Naive thymus-derived CD4-positive, alpha-beta T cell (primary cell): ENCODE results near the gene SMC2. TPM values are rescaled to one million over a fixed set of nuclear protein-coding genes. Genes with fewer than 3 reads are reported as not detected.

Experiments
- ATAC-seq: fragments of 150-1000 bp; cut with Tn5 transposase; 2 replicates; pipeline ENCODE4 v1.10.0; 2021; ENCODE audit warnings: mild to moderate bottlenecking, moderate library complexity
- CTCF ChIA-PET: fragments of 350-600 bp; sonication (Branson Sonifier 250); formaldehyde crosslinking; loops from one replicate; lab custom pipeline; 2021; ENCODE audit warnings: antibody characterized with exemption; lab: Charles Lee
- POLR2A ChIA-PET: fragments of 350-600 bp; sonication (Branson Sonifier 250); formaldehyde crosslinking; loops from one replicate; lab custom pipeline; 2021; ENCODE audit warnings: antibody characterized with exemption, inconsistent platforms; lab: Charles Lee
- DNase-seq, 9 donors: peaks; one replicate each; pipeline versions ENCODE4 v3.0.0 to v3.0.0-alpha.2; 2020 to 2022; ENCODE audit warnings: mixed read lengths in 1 of 9
- H3K27ac ChIP-seq: one replicate; pipeline ENCODE4 v1.7.0; 2013; ENCODE audit warnings: mild to moderate bottlenecking, low read depth, low read length, moderate library complexity
- H3K27me3 ChIP-seq, 2 donors: one replicate each; pipeline ENCODE4 v1.7.0; 2013; ENCODE audit warnings: low read length in 2 of 2, mild to moderate bottlenecking in 2 of 2, moderate library complexity in 2 of 2; ENCODE audit not compliant: control insufficient read depth in 2 of 2, insufficient read depth in 2 of 2
- H3K36me3 ChIP-seq, 3 experiments: 1 replicate in 2 of 3; 2 replicates in 1 of 3; pipeline ENCODE4 v1.7.0; 2013; ENCODE audit warnings: low read length in 3 of 3, mild to moderate bottlenecking in 3 of 3, moderate library complexity in 1 of 3; ENCODE audit not compliant: insufficient read depth in 3 of 3, control insufficient read depth in 2 of 3
- H3K4me1 ChIP-seq, 2 donors: one replicate each; pipeline ENCODE4 v1.7.0; 2013; ENCODE audit warnings: low read length in 2 of 2, mild to moderate bottlenecking in 2 of 2, moderate library complexity in 1 of 2; ENCODE audit not compliant: control insufficient read depth in 2 of 2, insufficient read depth in 2 of 2
- H3K4me3 ChIP-seq: 2 replicates; pipeline ENCODE4 v1.7.0; 2013; ENCODE audit warnings: mild to moderate bottlenecking, low read length
- H3K9me3 ChIP-seq, 3 experiments: 1 replicate in 2 of 3; 2 replicates in 1 of 3; pipeline ENCODE4 v1.7.0; 2013; ENCODE audit warnings: low read length in 3 of 3; ENCODE audit not compliant: control insufficient read depth in 2 of 3
- H3K27ac Mint-ChIP-seq, 9 donors: one replicate each; pipeline ENCODE4 v1.8.0; 2020 to 2022; ENCODE audit warnings: mixed read lengths in 9 of 9, mild to moderate bottlenecking in 8 of 9, moderate library complexity in 5 of 9, inconsistent platforms in 2 of 9
- H3K27me3 Mint-ChIP-seq, 5 donors: one replicate each; pipeline ENCODE4 v1.8.0; 2021 to 2022; ENCODE audit warnings: mixed read lengths in 5 of 5, mild to moderate bottlenecking in 1 of 5
- H3K36me3 Mint-ChIP-seq, 5 donors: one replicate each; pipeline ENCODE4 v1.8.0; 2020 to 2022; ENCODE audit warnings: mixed read lengths in 5 of 5, mild to moderate bottlenecking in 3 of 5, inconsistent platforms in 1 of 5
- H3K4me1 Mint-ChIP-seq, 7 donors: one replicate each; pipeline ENCODE4 v1.8.0; 2020 to 2022; ENCODE audit warnings: mixed read lengths in 7 of 7, mild to moderate bottlenecking in 3 of 7, inconsistent platforms in 1 of 7
- H3K4me3 Mint-ChIP-seq, 10 donors: one replicate each; pipeline ENCODE4 v1.8.0; 2020 to 2022; ENCODE audit warnings: mild to moderate bottlenecking in 10 of 10, mixed read lengths in 10 of 10, moderate library complexity in 6 of 10, inconsistent platforms in 2 of 10
- H3K9me3 Mint-ChIP-seq, 11 donors: one replicate each; pipeline ENCODE4 v1.8.0; 2020 to 2022; ENCODE audit warnings: mixed read lengths in 11 of 11, mild to moderate bottlenecking in 4 of 11, inconsistent platforms in 1 of 11, moderate library complexity in 1 of 11
- intact Hi-C, 2 donors: fragments of 100-400 bp; cut with micrococcal nuclease; formaldehyde crosslinking; loops; one replicate each; pipeline ENCODE4 v1.15.1; 2023
- polyA plus RNA-seq, 2 donors: library from polyadenylated mRNA; unstranded; fragments of 300-500 nt; fragmentation: Illumina TruSeq; gene quantifications; one replicate each; pipeline ENCODE4 v1.2.3, GENCODE V29; 2021
- total RNA-seq, 6 experiments: library from RNA in 5 of 6; stranded (reverse) in 5 of 6; gene quantifications; 1 replicate in 5 of 6; 2 replicates in 1 of 6; pipeline ENCODE4 v1.2.3 and lab custom pipeline; 2021 to 2026

The SMC2 gene
- total and polyA plus RNA-seq, 7 experiments from 2014 or later, result 4.4 to 53.6 (median 11.3) TPM

DNA sequence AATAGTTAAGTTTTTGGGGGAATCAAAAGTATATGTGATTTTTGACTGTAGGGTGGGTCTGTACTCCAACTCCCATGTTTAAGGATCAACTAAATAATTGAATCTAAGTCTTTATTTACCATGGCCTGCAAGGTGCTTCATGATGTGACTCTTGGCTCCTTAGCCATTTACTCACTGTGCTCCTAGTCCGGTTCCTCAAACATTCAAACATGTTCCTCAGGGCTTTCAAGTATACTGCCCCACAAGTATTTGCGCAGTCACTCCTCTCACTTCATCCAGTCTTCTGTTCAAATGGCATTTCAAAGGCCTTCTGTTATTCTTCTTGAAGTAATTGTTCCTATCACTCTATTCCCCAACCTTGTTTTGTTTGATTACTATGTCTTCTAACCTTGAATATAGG lies 16.4 kb downstream of the SMC2 start:
- Mint-ChIP-seq H3K4me3 (no peak overlapping the region), H3K27me3 (no peaks in the 10 kb centered on the region), H3K27ac (no peak overlapping the region), H3K9me3 (no peaks in the 10 kb centered on the region), H3K36me3 (peaks cover 16 to 43% (median 22%) of the 10 kb centered on the region in 5 donors), H3K4me1 (peaks cover 0 to 3% (median 0%) of the 10 kb centered on the region in 7 donors)
- CTCF ChIA-PET, result no interaction called here
- H3K9me3 ChIP-seq, result no peaks in the 10 kb centered on the region
- ATAC-seq, result no peak
- peaks cover 0 to 22% (median 8%) of the 10 kb centered on the region in 3 experiments for H3K36me3 ChIP-seq
- no peak for DNase-seq
- H3K27ac ChIP-seq, result no peak overlapping the region
- intact Hi-C loops, result loop anchor here in 1 of 2 donors (2.0 kb wide), 1 partner anchor 14 kb away; no protein-coding TSS in a partner anchor
- POLR2A ChIA-PET, result no interaction called here
- no peak overlapping the region for H3K4me3 ChIP-seq
- no peaks in the 10 kb centered on the region for H3K4me1 ChIP-seq
- H3K27me3 ChIP-seq, result no peaks in the 10 kb centered on the region

DNA sequence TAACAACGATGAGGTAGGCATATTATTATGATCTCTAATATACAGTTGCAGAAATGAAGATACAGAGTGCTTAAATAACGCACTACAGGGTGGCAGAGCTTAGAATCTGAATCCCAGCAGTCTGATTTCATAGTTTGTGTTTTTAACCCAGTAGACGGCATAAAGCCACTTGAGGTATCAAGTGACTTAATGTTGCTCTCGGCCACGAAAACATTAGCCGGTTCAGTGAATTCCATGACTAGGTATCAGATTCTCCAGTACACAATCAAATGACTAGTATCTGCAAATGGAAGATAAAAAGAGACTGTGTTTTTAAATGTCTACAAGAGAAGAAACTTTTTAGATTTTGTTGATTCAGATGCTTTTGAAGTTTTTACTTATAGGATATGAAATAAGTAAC lies 24.8 kb downstream of the SMC2 start:
- Mint-ChIP-seq H3K36me3 (peaks cover 8 to 54% (median 44%) of the 10 kb centered on the region in 5 donors), H3K4me3 (no peak overlapping the region), H3K4me1 (no peaks in the 10 kb centered on the region), H3K27me3 (no peaks in the 10 kb centered on the region), H3K27ac (no peak overlapping the region), H3K9me3 (no peaks in the 10 kb centered on the region)
- ChIA-PET CTCF (no interaction called here), POLR2A (no interaction called here)
- H3K4me1 ChIP-seq, result no peaks in the 10 kb centered on the region
- no peak overlapping the region for H3K4me3 ChIP-seq
- H3K9me3 ChIP-seq, result no peaks in the 10 kb centered on the region
- no peak for ATAC-seq
- no peak for DNase-seq
- intact Hi-C loops, result no loop called here
- no peaks in the 10 kb centered on the region for H3K27me3 ChIP-seq
- peaks cover 0 to 24% (median 0%) of the 10 kb centered on the region in 3 experiments for H3K36me3 ChIP-seq
- H3K27ac ChIP-seq, result no peak overlapping the region

DNA sequence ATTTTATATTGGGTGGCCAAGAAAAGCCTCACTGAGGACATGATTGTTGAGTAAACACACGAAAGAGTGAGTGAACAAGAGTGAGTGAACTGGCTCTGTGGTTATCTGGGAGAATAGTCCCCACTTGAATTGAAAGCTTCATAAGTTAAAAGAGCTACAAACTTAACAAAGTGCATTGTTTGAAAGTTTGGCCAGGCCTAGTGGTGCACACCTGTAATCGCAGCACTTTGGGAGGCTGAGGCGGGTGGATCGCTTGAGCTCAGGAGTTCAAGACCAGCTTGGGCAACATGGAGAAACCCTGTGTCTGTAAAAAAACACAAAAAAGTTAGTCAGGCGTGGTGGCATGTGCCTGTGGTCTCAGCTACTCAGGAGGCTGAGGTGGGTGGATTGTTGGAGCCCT lies 26.9 kb downstream of the SMC2 start:
- Mint-ChIP-seq H3K27ac (no peak overlapping the region), H3K4me1 (no peaks in the 10 kb centered on the region), H3K4me3 (no peak overlapping the region), H3K27me3 (no peaks in the 10 kb centered on the region), H3K9me3 (no peaks in the 10 kb centered on the region), H3K36me3 (peaks cover 17 to 58% (median 49%) of the 10 kb centered on the region in 5 donors)
- ATAC-seq (no peak), DNase-seq (no peak)
- Histone ChIP-seq H3K27ac (no peak overlapping the region), H3K4me3 (no peak overlapping the region), H3K36me3 (peaks cover 0 to 24% (median 0%) of the 10 kb centered on the region in 3 experiments), H3K9me3 (no peaks in the 10 kb centered on the region), H3K4me1 (no peaks in the 10 kb centered on the region), H3K27me3 (no peaks in the 10 kb centered on the region)
- CTCF ChIA-PET, result no interaction called here
- intact Hi-C loops, result no loop called here
- POLR2A ChIA-PET, result no interaction called here

DNA sequence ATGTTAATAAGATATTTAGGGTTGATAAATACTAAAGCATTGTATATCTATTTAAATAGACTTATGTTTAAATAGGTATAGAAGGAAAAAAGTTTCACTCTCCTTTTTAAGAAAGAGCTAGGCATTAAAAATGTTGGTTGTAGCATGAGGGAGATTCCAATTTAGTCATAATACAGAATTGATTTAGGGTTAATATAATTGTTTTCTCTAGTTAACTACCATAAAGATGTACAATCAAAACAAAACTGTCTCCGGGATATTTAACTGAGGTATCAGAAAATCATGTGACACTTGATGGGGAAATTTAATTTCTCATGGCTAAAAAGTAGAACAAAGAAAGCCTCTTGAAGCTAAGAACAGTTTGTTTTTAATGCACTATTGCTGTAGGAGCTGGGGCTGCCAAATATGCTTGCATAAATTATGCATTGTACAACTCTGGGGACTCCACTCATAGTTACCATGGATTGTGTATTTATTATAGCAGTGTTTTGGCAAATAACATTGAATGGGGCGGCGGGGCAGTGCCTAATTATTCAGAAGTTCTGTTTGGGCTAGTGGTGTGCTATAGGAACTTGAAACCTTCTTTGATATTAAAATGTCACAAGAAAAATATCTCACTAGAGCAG lies 44.2 kb downstream of the SMC2 start:
- Histone ChIP-seq H3K4me1 (no peaks in the 10 kb centered on the region), H3K9me3 (no peaks in the 10 kb centered on the region), H3K4me3 (no peak overlapping the region), H3K27ac (no peak overlapping the region), H3K36me3 (peaks cover 0 to 24% (median 11%) of the 10 kb centered on the region in 3 experiments), H3K27me3 (no peaks in the 10 kb centered on the region)
- no peaks in the 10 kb centered on the region for H3K27me3 Mint-ChIP-seq
- ChIA-PET CTCF (no interaction called here), POLR2A (no interaction called here)
- DNase-seq (no peak), ATAC-seq (no peak)
- peaks cover 15 to 58% (median 43%) of the 10 kb centered on the region in 5 donors for H3K36me3 Mint-ChIP-seq
- H3K4me1 Mint-ChIP-seq, result peaks cover 0 to 4% (median 0%) of the 10 kb centered on the region in 7 donors
- intact Hi-C loops, result no loop called here
- no peak overlapping the region for H3K4me3 Mint-ChIP-seq
- peaks cover 0 to 7% (median 2%) of the 10 kb centered on the region in 11 donors for H3K9me3 Mint-ChIP-seq
- H3K27ac Mint-ChIP-seq, result no peak overlapping the region

DNA sequence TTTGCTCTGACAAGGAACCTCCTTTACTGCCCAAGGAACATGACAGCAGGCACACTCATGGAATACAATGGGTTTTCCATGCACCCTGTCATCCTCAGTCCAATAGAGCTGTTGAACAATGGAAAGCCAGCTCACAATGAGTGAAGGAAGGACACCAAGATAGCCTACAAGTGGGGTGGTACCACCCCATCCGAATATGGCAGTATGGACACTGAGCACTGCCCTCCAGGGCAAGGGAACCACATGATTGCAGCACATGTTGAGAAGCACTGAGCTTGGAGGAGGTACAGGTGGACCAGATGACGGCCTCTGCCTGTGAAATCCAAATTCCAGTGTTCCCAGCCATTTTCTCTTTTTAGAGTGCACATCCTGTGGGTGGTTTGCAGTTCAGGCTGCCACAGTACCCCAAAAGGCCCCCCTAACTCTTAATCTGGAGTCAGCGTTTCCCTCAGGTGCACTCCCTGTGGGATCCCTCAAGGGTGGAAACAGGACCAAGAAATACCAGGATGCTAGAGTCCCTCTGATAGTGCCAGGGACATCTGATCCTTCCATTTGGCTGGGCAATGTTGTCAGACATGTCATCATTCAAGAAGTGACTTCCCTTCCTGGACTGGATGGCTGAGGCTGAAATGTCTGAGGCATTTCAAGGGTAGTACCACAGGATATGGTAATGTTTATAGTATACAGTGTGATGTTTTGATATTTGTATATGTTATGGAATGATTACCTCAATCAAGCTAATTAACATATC lies 48.9 kb downstream of the SMC2 start:
- H3K27ac ChIP-seq, result no peak overlapping the region
- DNase-seq, result no peak
- H3K4me3 Mint-ChIP-seq, result no peak overlapping the region
- ATAC-seq, result no peak
- H3K4me1 ChIP-seq, result no peaks in the 10 kb centered on the region
- H3K27me3 Mint-ChIP-seq, result no peaks in the 10 kb centered on the region
- intact Hi-C loops, result no loop called here
- no peak overlapping the region for H3K27ac Mint-ChIP-seq
- H3K4me3 ChIP-seq, result no peak overlapping the region
- CTCF ChIA-PET, result no interaction called here
- no peaks in the 10 kb centered on the region for H3K27me3 ChIP-seq
- H3K9me3 Mint-ChIP-seq, result no peaks in the 10 kb centered on the region
- no peaks in the 10 kb centered on the region for H3K36me3 ChIP-seq
- peaks cover 0 to 9% (median 0%) of the 10 kb centered on the region in 7 donors for H3K4me1 Mint-ChIP-seq
- H3K9me3 ChIP-seq, result no peaks in the 10 kb centered on the region
- H3K36me3 Mint-ChIP-seq, result peaks cover 4 to 26% (median 17%) of the 10 kb centered on the region in 5 donors
- POLR2A ChIA-PET, result no interaction called here

DNA sequence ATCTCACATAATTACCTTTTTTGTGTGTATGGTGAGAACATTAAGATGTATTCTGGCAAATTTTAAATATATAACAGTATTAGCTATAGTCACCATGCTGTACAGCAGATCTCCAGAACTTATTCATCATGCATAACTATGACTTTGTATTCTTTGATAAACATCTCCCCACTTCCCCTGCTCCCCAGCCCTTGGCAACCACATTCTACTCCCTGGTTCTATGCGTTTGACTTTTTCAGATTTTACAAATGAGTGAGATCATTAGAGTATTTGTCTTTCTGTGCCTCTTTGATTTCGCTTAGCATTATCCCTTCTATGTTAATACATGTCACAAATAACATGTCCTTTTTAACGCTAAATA lies 49.4 kb downstream of the SMC2 start:
- H3K4me3 Mint-ChIP-seq, result no peak overlapping the region
- no peak overlapping the region for H3K4me3 ChIP-seq
- H3K27ac Mint-ChIP-seq, result no peak overlapping the region
- no peaks in the 10 kb centered on the region for H3K27me3 Mint-ChIP-seq
- intact Hi-C loops, result no loop called here
- H3K36me3 ChIP-seq, result no peaks in the 10 kb centered on the region
- H3K9me3 ChIP-seq, result no peaks in the 10 kb centered on the region
- DNase-seq, result no peak
- H3K36me3 Mint-ChIP-seq, result peaks cover 4 to 24% (median 13%) of the 10 kb centered on the region in 5 donors
- peaks cover 0 to 9% (median 0%) of the 10 kb centered on the region in 7 donors for H3K4me1 Mint-ChIP-seq
- CTCF ChIA-PET, result no interaction called here
- POLR2A ChIA-PET, result no interaction called here
- ATAC-seq, result no peak
- no peaks in the 10 kb centered on the region for H3K4me1 ChIP-seq
- H3K9me3 Mint-ChIP-seq, result no peaks in the 10 kb centered on the region
- H3K27ac ChIP-seq, result no peak overlapping the region
- no peaks in the 10 kb centered on the region for H3K27me3 ChIP-seq
